Suprapubic skin (tissue), 3 donors: Measurements from ENCODE around the gene ACBD6.

Experiments used
- CTCF ChIP-seq, 2 donors: fragments of 200-600 bp in 1 of 2; fragments of 450-650 bp in 1 of 2; sonication (generic) in 1 of 2; IDR thresholded peaks; one replicate each; pipeline ENCODE4 v1.5.1; 2016 to 2019; ENCODE audit warnings: antibody characterized with exemption in 2 of 2, mild to moderate bottlenecking in 1 of 2, moderate library complexity in 1 of 2
- EP300 ChIP-seq: sonication (generic); formaldehyde crosslinking; IDR thresholded peaks from one replicate; pipeline ENCODE4 v1.6.1; 2017; ENCODE audit warnings: antibody characterized with exemption

- TF ChIP-seq EP300 (no peak), CTCF (IDR thresholded peaks at IDR 0.05) (no peak)
These were observed 1.7 kb downstream of the ACBD6 start for GRCh38 chr1:180500689-180501088.
